Midbrain (tissue), 1 donor: ENCODE results near the gene PSMC1.
"Not testable (repeated sequence)": the region's sequence is repeated elsewhere in the genome, so short reads cannot be mapped to it uniquely, and the experiment has no call there.

Experiments
- DNase-seq: peaks from one replicate; lab custom pipeline; 2025; lab: John Stamatoyannopoulos, UW

Gene PSMC1

GRCh38 chr14:90256354-90257131 lies at the start of gene PSMC1:
TSS of gene PSMC1 (plus strand) at chr14:90256553. CDS start at chr14:90256598, 45 bp downstream.
- DNase-seq = peak; percentile 94

DNA sequence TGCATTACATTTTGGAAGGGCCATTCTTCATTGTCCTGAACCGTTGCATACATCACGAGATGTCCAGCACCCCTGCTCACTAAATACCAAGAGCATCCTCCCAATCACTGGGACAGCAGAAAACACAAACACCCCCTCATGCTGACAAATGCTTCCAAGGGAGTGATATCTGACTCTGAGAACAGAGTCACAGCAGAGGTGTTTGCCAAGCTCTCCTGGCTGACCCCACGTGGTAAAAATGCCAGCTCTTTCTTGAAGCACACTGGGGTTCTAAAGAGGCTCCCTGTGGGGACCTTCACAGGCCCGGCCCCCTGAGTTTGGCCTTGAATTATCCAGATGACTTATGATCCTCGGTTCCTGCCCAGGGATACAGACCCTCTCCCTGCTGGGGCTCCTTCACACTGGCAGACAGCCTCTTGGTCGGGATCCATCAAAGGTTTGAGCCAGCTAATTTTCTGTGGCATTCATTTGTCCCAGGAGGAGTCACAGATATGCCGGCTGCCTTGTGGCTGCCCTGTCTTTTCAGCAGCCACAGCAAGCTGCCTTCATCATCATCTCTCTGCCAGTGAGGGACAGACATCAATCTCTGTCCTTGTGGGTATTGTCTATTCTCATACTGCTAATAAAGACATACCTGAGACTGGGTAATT lies 43.1 kb upstream of the PSMC1 start:
- no peak for DNase-seq

DNA sequence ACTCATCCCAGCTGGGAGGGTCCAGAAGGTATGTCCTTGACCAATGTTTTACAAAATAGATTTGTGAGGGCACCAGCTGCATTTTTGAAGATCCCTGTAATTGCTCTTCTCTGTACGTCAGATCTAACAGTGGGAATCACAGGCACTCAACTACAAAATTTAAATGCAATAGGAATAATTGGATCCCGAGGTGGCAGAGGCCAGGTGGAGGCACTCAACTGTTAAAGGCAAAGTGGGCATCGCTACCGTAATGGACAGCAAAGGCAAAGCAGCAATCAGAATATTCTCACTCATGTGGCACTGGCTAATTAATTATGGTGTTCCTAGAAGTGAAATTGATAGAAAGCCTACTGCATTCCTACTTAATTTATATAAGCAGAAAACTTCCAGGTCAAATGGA lies 27.9 kb upstream of the PSMC1 start:
- no peak for DNase-seq

DNA sequence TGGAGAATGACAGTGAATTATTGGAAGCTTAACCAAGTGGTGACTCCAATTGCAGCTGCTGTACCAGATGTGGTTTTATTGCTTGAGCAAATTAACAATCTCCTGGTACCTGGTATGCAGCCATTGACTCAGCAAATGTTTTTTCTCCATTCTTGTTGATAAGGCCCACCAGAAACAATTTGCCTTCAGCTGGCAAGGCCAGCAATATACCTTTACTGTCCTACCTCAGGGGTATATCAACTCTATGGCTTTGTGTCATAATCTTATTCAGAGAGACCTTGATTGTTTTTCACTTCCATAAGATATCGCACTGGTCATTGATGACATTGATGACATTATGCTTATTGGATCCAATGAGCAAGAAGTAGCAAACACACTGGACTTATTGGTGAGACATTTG lies 26.4 kb upstream of the PSMC1 start:
- not testable (repeated sequence) for DNase-seq

DNA sequence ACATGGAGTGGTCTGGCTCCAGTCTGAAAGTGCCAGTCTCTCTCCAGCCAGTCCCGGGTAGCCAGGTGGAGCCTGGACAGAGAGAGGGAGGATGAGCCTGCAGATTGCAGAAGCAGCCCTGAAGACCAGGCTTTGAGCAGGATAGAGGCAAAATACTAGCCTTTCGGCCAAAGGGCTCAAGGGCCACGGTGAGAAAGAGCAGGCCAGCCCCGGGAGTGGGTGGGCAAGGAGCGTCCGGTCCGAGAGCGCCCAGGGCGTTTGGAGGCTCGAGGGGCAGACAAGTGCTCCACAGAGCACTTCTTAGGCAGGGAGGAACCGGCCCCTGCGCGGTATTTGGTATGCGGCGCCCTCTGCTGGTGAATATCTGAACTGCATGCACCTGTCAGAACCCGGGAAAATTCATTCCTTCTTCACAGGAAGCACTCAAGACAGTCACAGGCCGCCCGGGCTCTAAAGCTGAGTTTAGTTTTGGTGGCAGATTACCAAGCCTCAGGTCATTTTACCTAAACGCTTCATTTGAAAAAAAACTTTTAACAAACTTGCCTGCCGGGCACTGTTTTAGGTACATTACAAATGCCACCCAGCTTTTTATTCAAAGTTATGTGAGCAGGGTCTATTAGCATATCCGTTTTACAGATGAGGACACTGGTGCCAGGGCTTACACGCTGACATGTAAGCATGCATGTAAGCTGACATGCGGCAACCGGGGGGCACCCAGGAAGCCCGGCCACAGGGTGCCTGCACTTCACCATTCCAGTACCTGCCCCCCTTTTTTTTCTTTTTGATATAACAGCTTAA lies 21.0 kb upstream of the PSMC1 start:
- DNase-seq = peak; percentile 35

DNA sequence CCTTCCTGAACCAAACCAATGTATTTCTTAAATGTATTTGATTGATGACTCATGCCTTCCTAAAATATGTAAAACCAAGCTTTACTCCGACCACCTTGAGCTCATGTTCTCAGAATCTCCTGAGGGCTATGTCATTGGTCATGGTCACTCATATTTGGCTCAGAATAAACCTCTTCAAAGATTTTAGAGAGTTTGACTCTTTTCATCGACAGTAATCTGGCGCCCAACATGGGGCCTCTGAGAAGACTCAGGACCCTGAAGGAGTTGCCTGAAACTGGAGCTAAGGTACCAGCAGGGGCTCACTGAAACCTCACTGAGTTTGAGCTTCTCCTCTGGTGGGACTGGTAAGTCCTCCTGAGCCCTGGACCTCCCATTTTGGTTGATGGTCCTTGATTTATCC lies 17.2 kb upstream of the PSMC1 start:
- no peak for DNase-seq

DNA sequence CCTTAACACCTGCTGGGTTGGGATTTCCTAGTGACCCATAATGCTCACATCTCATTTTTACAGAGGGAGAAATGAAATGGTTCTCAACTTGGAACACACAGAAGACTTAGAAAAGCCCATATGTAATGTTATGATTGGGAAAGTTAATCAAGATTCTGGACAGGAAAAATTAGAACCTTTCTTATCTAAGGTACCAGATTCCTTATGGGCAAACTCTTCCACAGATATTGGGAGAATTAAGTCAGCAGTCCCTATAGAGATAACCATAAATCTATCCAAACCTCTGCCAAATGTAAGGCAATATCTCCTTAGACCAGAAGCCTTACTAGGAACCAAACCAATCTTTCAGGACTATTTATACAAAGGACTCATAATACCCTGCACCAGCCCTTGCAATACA lies 13.9 kb upstream of the PSMC1 start:
- DNase-seq = no peak

DNA sequence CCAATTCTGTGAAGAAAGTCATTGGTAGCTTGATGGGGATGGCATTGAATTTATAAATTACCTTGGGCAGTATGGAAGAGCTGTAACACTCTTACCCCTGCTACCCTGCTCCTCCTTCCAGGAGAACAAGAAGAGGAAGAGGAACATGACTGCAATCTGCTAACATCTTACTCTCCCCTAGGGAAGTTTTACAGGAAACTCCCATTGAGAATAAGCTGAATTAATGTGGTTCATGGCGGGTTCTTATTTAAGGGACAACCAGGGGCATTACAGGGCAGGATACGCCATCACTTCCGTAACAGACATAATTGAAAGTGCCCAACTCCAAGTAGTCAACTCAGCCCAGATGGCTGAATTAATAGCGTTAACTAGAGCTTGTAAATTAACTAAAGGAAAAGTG lies 9.4 kb upstream of the PSMC1 start:
- DNase-seq = no peak

GRCh38 chr14:90247441-90247840 lies 8.9 kb upstream of the PSMC1 start:
- DNase-seq = not testable (repeated sequence)

- no peak for DNase-seq
Measured at GRCh38 chr14:90248594-90248993, 7.8 kb upstream of the PSMC1 start.

GRCh38 chr14:90253826-90254225 lies 2.5 kb upstream of the PSMC1 start:
- DNase-seq = no peak

- DNase-seq = no peak
Measured at GRCh38 chr14:90255871-90256270, 482 bp upstream of the PSMC1 start.

DNA sequence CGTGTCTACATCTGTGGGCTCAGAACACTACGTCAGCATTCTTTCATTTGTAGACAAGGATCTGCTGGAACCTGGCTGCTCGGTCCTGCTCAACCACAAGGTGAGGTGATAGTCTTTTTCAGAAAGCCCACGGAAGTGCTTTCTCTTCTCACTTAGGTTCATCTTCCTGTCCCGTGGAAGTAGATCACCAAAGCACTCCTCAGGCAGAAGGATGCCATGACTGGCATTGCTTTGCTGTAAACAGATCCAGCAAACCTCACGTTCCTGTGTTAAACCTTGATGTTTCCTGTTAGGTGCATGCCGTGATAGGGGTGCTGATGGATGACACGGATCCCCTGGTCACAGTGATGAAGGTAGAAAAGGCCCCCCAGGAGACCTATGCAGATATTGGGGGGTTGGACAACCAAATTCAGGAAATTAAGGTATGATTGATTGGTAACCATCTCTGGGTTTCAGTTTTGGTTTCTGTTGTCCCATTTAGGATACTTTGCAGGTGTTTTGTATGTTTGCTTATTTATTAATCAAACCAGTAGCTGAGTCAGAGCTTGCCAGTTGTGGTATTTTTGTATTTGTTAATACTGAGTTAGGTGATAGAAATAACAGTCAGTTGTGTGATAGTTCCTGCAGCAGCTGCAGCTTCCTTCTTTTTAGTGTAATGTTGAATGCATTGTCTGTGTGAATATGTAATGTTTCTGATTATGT lies 7.5 kb downstream of the PSMC1 start:
- DNase-seq = no peak

- no peak for DNase-seq
Measured at GRCh38 chr14:90266441-90267154, 10.2 kb downstream of the PSMC1 start.

DNA sequence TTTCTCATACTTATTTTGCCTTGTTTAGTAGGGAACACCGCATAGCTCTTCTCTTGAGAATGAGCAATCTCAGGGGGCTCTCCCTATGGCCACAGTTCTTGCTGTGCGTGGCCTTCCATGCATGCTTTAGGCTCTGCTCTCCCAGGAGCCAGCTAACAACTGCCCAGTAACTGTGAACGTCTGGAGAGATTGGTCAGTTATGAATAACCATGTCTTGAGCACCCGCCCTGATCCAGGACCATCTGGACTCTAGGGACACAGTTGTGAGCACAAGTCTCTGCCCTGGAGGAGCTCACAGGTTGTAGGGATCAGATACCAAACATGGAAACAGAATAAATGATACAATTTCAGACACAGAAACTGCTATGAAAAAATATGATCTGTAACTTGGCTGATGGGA lies 12.1 kb downstream of the PSMC1 start:
- no peak for DNase-seq

DNA sequence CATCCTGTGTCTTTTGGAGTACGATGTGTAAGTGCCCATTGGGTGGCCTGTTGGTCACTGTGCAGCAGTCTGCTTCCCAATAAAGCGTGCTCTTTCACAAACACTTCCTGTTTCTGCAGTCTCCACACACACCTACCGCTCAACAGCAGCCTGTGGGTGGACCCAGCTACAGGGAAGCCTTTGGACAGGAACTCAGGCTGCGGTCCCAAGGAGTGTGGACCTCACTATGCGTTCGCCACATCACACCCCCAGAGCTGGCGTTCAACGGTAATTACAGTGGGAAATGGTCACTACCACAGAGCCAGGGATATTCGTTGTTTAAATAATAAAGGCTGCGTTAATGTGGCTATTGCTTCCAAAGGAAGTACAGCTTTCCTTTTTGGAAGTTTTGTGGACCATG lies 16.2 kb downstream of the PSMC1 start:
- no peak for DNase-seq

- DNase-seq = no peak
Measured at GRCh38 chr14:90273532-90273931, 17.2 kb downstream of the PSMC1 start.

- no peak for DNase-seq
Measured at GRCh38 chr14:90274019-90274418, 17.7 kb downstream of the PSMC1 start.

GRCh38 chr14:90274808-90275457 lies 18.6 kb downstream of the PSMC1 start:
- DNase-seq = no peak

DNA sequence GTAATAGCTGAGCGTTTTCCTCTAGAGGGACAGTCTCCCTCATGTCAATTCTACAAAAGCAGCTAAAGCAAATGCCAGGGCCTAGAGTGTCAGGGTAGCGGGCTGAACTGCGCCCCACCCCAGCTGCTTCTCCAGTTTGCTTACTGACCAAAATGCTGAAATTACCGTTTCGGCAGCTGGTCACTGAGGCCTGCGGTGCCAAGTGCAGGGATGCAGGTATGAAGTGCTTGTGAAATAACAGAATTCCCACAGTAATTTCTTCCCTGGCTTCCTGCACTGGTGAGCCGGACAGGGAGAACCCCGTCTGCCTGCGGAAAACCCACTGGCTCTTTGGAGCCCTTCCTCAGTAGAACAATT lies 19.1 kb downstream of the PSMC1 start:
- DNase-seq = no peak

DNA sequence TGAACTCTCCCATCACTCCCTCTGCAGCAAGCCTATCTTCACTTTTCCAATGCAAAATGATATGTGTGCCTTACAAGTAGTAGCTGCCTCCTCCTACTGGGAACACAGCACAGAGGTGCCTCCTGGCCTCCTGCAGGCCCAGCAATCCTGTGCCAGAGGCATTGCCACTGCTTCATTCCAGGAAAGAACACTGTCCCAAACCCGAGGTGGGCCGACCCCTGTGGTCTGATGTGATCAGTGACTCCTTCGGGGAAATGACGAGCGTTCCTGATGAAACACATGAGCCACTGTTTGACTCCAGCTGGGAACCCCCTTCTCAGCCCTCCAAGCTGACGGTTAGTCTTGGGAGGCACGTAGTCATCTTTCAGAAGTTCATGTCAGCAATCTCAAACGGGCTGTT lies 19.5 kb downstream of the PSMC1 start:
- no peak for DNase-seq
